Lower lobe of right lung (tissue), 2 donors: ENCODE measurements around the gene PODN. TPM values are rescaled to one million over a fixed set of nuclear protein-coding genes. Genes with fewer than 3 reads are reported as not detected.

Experiments
- ATAC-seq, 2 donors: fragments of 200-7000 bp; cut with Tn5 transposase; one replicate each; pipeline ENCODE4 v1.9.1; 2020 to 2022; ENCODE audit warnings: mild to moderate bottlenecking in 2 of 2, moderate library complexity in 2 of 2
- DNase-seq: peaks from one replicate; pipeline ENCODE4 v3.0.0-alpha.2; 2020
- H3K27ac ChIP-seq: fragments of 200-600 bp; one replicate; pipeline ENCODE4 v1.8.0; 2022
- H3K27me3 ChIP-seq: fragments of 200-600 bp; one replicate; pipeline ENCODE4 v1.8.0; 2022; ENCODE audit warnings: low read depth
- H3K36me3 ChIP-seq: fragments of 200-600 bp; one replicate; pipeline ENCODE4 v1.8.0; 2022; ENCODE audit warnings: mild to moderate bottlenecking
- H3K4me1 ChIP-seq: fragments of 200-600 bp; one replicate; pipeline ENCODE4 v1.8.0; 2022
- H3K4me3 ChIP-seq: fragments of 200-600 bp; one replicate; pipeline ENCODE4 v1.8.0; 2022; ENCODE audit warnings: mild to moderate bottlenecking
- H3K9me3 ChIP-seq: fragments of 200-600 bp; one replicate; pipeline ENCODE4 v1.8.0; 2022
- CTCF ChIP-seq: fragments of 200-600 bp; IDR thresholded peaks from one replicate; pipeline ENCODE4 v1.8.0; 2022; ENCODE audit warnings: antibody characterized with exemption, mild to moderate bottlenecking
- intact Hi-C: fragments of 100-400 bp; cut with DNase I; formaldehyde crosslinking; loops from one replicate; pipeline ENCODE4 v1.11.0; 2022
- total RNA-seq: library from RNA; stranded (reverse); fragmentation: NEBNext Ultra II Directional; extraction: Animal tissue kit (Norgen Biotek cat#: 25700); gene quantifications from one replicate; pipeline ENCODE4 v1.2.1, GENCODE V29; 2021
- donor health status: DM: no; HTN: yes; CAD: no; lungs with severe emphysema.

The PODN gene
- total RNA-seq, 1 donor from 2014 or later = 64.0 TPM

- no peak for ATAC-seq
- H3K36me3 ChIP-seq = no peaks in the 10 kb centered on the region
- TF ChIP-seq CTCF = no peak
- H3K4me3 ChIP-seq = no peak overlapping the region
- no peak overlapping the region for H3K27ac ChIP-seq
- no peaks in the 10 kb centered on the region for H3K4me1 ChIP-seq
- H3K9me3 ChIP-seq = no peaks in the 10 kb centered on the region
- no peaks in the 10 kb centered on the region for H3K27me3 ChIP-seq
- intact Hi-C loops = no loop called here
- DNase-seq = no peak
Observed at GRCh38 chr1:53083636-53084588, 21.9 kb downstream of the PODN start.

- no peak overlapping the region for H3K27ac ChIP-seq
- no peaks in the 10 kb centered on the region for H3K36me3 ChIP-seq
- ATAC-seq (no peak), DNase-seq (no peak)
- H3K9me3 ChIP-seq = no peaks in the 10 kb centered on the region
- no peak for TF ChIP-seq CTCF
- H3K27me3 ChIP-seq = no peaks in the 10 kb centered on the region
- H3K4me1 ChIP-seq = no peaks in the 10 kb centered on the region
- intact Hi-C loops = no loop called here
- H3K4me3 ChIP-seq = no peak overlapping the region
Observed at GRCh38 chr1:53084589-53084971, 22.6 kb downstream of the PODN start.

GRCh38 chr1:53085405-53085804 is 23.4 kb downstream of the PODN start:
- no peak overlapping the region for H3K4me3 ChIP-seq
- TF ChIP-seq CTCF = no peak
- H3K27me3 ChIP-seq = no peaks in the 10 kb centered on the region
- no peak for ATAC-seq
- H3K4me1 ChIP-seq = no peaks in the 10 kb centered on the region
- no peak overlapping the region for H3K27ac ChIP-seq
- H3K36me3 ChIP-seq = no peaks in the 10 kb centered on the region
- DNase-seq = no peak
- intact Hi-C loops = no loop called here
- H3K9me3 ChIP-seq = no peaks in the 10 kb centered on the region

GRCh38 chr1:53086491-53087070 is 24.6 kb downstream of the PODN start:
- Histone ChIP-seq H3K36me3 (no peaks in the 10 kb centered on the region), H3K27ac (no peak overlapping the region), H3K27me3 (no peaks in the 10 kb centered on the region), H3K9me3 (no peaks in the 10 kb centered on the region), H3K4me1 (peaks cover 7% of the 10 kb centered on the region), H3K4me3 (no peak overlapping the region)
- no peak for DNase-seq
- peak in 1 of 2 donors; percentile 5 for ATAC-seq
- no peak for TF ChIP-seq CTCF
- intact Hi-C loops = no loop called here

GRCh38 chr1:53087332-53088285 is 25.6 kb downstream of the PODN start:
- ATAC-seq (no peak), DNase-seq (no peak)
- intact Hi-C loops = no loop called here
- H3K4me1 ChIP-seq = peaks cover 7% of the 10 kb centered on the region
- no peak overlapping the region for H3K27ac ChIP-seq
- no peaks in the 10 kb centered on the region for H3K9me3 ChIP-seq
- H3K36me3 ChIP-seq = no peaks in the 10 kb centered on the region
- TF ChIP-seq CTCF = no peak
- H3K4me3 ChIP-seq = no peak overlapping the region
- H3K27me3 ChIP-seq = no peaks in the 10 kb centered on the region
